NCI-H1048 (cell line): ENCODE results near the gene IP6K2.
"Not testable (repeated sequence)": the region's sequence is repeated elsewhere in the genome, so short reads cannot be mapped to it uniquely, and the experiment has no call there.

Experiments used
- DNase-seq: peaks from one replicate; lab custom pipeline; 2025; lab: John Stamatoyannopoulos, UW

The IP6K2 gene

GRCh38 chr3:48716982-48717746 is at the start of gene IP6K2:
IP6K2 (minus strand) TSS chr3:48717221; CDS start chr3:48695291, 21,930 bp downstream.
- peak; percentile 96 for DNase-seq

GRCh38 chr3:48765376-48765775 is 48.4 kb upstream of the IP6K2 start:
- no peak for DNase-seq

GRCh38 chr3:48762816-48763215 is 45.8 kb upstream of the IP6K2 start:
- DNase-seq = no peak

GRCh38 chr3:48759991-48760540 is 43.0 kb upstream of the IP6K2 start:
- not testable (repeated sequence) for DNase-seq

- not testable (repeated sequence) for DNase-seq
These were observed 42.5 kb upstream of the IP6K2 start for GRCh38 chr3:48759531-48759930.

GRCh38 chr3:48759071-48759470 is 42.0 kb upstream of the IP6K2 start:
- DNase-seq = no peak

GRCh38 chr3:48756640-48757039 is 39.6 kb upstream of the IP6K2 start:
- no peak for DNase-seq

- no peak for DNase-seq
These were observed 33.8 kb upstream of the IP6K2 start for GRCh38 chr3:48750856-48751255.

- DNase-seq = no peak
These were observed 31.7 kb upstream of the IP6K2 start for GRCh38 chr3:48748754-48749153.

- DNase-seq = no peak
These were observed 30.7 kb upstream of the IP6K2 start for GRCh38 chr3:48747706-48748105.

- peak; percentile 33 for DNase-seq
These were observed 30.1 kb upstream of the IP6K2 start for GRCh38 chr3:48747015-48747615.

- no peak for DNase-seq
These were observed 26.8 kb upstream of the IP6K2 start for GRCh38 chr3:48743773-48744172.

GRCh38 chr3:48741226-48741625 is 24.2 kb upstream of the IP6K2 start:
- not testable (repeated sequence) for DNase-seq

- no peak for DNase-seq
These were observed 23.2 kb upstream of the IP6K2 start for GRCh38 chr3:48739955-48740823.

- no peak for DNase-seq
These were observed 22.6 kb upstream of the IP6K2 start for GRCh38 chr3:48739617-48739954.

- DNase-seq = no peak
These were observed 22.1 kb upstream of the IP6K2 start for GRCh38 chr3:48738926-48739616.

GRCh38 chr3:48738144-48738536 is 21.1 kb upstream of the IP6K2 start:
- DNase-seq = no peak

- not testable (repeated sequence) for DNase-seq
These were observed 18.2 kb upstream of the IP6K2 start for GRCh38 chr3:48735075-48735767.

GRCh38 chr3:48734541-48734940 is 17.5 kb upstream of the IP6K2 start:
- DNase-seq = not testable (repeated sequence)

- not testable (repeated sequence) for DNase-seq
These were observed 16.9 kb upstream of the IP6K2 start for GRCh38 chr3:48733752-48734518.
